GM18499 (cell line): ENCODE measurements around the gene AKR7A2.

Source experiments
- ATAC-seq: cut with Tn5 transposase; IDR thresholded peaks from one replicate; pipeline ENCODE4 v1.9.1; 2021; ENCODE audit warnings: moderate number of reproducible peaks; ENCODE audit not compliant: insufficient read depth, unreplicated experiment

Gene AKR7A2

DNA sequence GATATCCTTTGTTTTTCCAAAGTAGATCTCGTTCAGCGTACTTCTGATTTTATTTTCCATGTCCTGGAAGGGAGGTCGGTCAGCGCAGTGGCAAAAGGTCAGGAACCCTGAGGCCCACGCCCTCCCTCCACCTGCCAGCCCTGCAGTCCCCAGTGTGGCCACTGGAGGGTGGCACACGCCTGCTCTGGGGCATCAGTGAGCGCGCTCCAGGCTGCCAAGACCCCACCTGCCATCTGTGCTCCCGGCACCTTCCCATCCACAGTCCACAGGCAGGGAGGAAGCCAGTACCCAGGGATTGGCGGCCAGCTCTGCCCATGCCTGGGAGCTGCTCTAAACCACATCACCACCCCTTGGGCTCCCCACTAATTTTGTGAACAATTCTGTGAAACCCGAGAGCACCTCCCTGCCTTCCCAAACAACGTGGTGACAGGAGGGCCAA lies 32.4 kb upstream of the AKR7A2 start:
- ATAC-seq = no peak

DNA sequence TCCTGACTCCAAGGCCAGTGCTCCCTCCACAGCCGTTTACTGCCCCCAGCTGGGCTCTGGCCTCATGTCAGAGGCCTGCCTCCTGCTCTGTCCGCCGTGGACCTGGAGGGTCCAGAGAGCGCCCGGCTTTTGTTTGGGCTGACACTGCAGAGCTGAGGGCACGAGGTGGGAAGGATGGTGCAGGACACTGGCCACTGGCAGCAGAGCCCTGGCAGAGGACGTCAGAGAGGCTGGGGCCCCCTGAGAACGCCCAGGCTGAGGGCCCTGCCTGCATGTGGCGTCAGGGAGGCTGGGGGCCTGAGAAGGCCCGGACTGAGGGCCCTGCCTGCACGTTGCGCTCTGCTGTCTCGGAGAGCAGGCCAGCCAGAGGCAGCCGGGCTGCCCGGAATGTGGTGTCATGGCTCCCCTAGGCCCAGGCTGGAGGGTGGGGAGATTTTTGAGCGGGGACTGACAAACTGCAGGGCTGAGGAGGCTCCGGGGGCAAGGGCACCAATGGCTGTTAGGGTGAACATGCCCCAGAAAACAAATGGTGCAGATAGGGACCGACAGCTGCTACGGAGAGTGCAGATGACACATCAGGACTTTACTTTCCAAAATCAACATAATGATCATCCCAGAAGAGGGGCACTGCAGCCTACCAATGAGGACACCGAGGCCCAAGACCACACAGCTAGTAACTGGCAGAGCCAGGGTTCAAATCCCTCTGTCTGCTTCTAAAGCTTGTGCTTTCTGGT lies 31.8 kb upstream of the AKR7A2 start:
- ATAC-seq = no peak

DNA sequence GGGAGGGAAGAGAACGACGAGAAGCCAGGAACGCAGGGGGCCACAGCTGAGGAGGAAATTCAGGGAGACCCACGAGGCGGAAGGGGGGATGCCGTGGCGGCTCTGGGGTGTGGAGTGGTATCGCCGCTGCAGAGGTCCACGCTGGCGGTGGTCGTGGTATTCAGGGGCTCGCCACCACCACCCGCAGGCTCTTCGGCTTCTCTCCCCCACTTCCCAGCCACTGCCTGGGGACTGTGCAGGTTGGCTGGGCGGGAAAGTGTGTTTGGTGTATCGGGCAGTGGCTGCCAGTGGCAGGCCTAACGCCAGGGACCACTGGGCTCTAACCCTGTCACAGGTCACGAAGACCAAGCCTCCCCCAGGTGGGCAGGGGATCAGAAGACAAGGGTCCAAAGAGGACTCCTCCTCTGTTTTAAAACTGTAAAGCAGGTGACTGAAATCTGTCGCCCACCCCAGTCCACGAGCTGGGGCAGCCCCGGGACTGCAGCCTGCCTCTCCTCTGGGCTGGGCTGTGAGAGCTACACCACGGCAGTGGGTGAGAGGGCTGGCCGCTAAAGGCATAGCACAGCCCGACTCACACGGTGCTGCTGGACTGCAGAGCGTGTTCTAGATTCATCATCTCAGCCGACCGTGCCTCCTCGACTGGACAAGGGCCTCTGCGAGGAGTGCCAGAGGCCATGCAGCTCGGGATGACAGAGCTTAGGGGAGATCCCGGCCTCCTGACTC lies 31.1 kb upstream of the AKR7A2 start:
- ATAC-seq = no peak

DNA sequence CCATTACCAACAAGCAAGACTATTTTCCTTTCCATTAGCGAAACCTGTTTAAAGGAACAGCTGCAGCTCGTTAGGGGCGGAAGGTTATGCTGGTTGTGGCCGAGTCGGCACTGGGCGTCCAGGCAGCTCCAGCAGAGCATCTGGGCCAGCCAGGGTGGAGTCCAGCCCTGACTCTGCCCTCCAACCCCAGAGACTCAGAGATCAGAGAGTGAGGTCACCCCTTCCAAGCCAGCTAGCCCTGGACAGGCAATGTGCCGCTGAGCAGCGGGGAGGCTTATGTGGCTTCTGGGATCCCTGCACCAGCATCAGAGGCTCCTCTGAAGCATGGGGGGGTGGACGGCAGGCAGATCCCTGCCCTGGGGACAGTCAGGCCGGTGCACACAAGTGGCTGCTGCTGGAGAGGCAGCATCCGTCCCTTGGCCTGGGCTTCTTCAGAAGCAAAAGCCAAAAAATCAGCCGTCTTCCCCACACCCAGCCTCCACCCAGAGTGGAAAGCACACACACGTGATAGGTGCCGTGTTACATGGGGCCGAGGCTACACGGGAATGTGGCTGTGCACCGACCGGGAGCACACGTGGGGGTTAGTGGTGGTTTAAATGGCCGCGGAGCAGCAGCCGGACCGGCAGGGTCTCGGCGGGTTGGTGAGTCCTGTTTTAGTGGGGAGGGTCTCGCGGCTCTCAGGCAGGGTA lies 30.3 kb upstream of the AKR7A2 start:
- no peak for ATAC-seq

DNA sequence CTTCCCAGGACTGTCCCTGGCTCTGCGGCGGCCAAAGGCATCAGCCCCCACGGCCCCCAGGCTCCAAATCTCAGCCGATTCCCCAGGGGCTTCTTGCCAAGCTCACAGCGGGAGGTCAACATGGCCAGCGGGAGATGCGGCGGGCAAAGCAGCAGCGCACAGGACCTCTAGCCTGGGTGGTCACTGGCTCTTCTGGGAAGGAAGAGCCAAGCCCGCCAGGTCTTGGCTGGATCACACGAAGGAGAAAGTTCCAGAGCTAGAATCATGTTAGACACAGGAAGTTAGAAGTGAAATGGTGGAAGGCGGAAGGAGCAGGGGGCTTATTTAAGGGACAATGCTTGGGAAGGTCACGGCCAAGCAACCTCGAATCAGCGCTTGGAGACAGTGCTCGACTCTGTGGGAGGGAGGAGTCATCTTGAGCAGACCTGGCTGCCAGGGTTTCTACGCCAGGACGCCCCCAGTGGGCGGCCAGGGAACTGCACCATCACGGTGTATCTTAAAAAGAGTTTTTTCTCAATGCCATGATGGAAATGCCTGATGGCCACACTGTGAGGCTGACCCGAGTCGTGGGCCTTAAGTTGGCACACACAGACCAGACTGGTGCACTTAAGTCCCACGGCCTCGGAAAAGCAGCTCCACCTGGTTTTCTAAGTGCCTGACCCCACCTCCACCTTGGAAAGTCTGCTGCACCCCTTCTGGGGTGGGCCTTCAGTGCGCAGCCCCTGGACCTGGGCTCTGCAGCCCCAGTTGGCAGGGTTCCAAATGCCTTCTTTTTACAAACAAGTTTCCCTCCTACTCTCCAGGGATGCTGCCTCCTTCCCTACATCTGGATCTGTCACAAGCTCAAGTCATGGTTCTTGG lies 29.5 kb upstream of the AKR7A2 start:
- no peak for ATAC-seq

DNA sequence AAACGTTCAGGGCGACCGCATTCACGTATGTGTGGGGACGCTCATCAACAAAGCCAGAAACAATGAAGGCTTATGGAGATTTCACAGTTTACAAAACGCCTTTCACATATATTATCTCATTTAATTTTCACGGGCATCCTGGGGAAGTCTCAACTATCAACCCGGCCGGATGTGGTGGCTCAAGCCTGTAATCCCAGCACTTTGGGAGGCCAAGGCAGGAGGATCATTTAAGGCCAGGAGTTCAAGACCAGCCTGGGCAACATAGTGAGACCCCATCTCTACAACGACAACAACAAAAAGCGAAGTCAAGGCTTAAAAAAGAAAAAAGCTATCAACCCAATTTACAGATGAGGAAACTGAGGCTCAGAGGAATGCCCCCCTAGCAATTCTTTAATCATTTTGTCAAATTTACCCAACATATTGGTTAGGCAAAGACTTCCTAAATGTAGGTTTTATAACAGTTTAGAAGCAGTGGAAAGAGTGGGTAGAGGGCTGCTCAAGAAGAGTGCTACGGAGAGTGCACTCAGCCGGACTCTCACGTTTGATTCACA lies 28.5 kb upstream of the AKR7A2 start:
- ATAC-seq = no peak

DNA sequence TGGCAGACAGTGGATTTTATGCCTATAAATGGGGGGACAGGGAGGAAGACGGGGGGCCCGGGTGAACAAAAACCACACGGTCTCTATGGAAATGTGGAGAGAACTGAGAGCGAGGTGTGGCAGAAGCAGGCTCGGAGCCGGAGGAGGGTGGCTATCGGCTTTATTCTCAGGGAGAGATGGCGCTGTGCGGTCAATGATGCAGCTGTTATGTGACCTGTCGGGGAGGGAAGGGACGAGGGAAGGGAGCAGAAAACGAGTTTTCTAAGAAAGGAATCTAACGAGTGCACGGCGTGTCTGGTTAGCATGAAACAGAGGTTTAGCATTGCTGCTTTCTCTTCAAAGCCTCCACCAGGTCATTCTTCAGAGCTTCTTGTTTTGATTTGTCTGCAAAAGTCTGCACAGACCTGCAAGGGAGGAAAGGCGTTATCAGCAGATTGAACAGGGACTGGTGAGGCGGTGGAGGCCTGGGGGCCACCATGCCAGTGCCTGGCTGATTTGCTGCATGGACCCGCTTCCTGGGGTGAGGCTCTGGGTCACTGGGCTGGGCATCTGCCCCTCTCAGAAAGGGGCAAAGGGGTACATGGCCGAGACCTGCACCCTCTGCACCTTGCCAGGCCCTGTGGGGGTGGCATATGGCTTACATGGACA lies 27.4 kb upstream of the AKR7A2 start:
- no peak for ATAC-seq

DNA sequence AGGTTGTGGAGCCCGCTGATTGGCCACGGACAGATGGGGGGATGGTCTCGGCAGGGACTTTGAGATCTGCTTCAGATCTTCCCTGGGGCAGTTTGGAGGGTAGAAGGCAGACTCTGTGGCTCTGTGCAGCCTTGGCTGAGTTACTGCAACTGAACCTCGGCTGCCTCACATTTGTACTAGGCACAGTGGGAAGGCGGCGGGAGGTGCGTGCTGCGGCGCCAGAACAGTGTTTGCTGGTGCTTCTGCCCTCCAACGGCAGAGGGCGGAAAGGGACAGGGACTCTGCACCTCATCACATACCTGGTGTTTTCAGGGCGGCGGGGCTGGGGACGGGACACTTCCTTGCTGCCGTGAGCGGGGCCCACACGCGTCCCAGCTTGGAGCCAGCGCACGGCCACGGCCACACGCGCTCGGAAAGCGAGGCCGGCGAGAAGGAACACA lies 26.4 kb upstream of the AKR7A2 start:
- no peak for ATAC-seq

DNA sequence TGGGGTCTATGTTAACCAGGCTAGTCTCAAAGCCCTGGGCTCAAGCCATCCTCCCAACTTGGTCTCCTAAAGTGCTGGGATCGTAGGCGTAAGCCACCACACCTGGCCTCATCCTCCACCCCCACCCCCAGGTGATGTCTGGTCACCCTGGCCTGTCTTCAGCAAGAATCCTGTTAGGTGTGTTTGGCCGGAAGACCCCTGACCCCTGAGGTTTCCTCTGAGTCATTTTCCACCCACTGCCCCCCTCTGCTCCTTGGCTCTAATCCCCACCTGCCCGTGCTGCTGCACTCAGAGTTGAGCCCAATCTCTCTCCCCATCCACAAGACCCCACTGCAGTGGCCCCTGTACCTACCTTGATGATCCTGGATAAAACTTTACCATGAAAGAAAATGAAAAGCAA lies 25.3 kb upstream of the AKR7A2 start:
- ATAC-seq = no peak

DNA sequence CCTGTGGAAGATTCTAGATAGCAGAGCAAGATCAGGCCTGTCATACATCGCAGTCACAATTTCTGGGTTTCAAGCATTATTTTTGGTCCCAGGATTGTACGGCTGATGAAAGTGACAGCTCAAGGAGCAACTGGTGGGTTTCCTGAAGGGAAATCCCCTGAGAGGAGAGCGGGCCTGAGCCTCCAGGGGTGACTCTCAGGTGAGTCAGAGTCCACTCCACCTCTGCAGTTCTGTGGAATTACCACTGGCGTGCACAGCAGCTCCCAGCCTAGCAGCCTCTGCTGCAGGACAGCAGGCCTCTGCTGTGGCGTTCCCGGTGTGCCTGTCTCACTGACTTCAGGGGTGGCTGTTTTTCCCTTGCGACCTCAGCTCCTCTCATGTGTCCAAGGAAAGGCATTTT lies 24.6 kb upstream of the AKR7A2 start:
- no peak for ATAC-seq

DNA sequence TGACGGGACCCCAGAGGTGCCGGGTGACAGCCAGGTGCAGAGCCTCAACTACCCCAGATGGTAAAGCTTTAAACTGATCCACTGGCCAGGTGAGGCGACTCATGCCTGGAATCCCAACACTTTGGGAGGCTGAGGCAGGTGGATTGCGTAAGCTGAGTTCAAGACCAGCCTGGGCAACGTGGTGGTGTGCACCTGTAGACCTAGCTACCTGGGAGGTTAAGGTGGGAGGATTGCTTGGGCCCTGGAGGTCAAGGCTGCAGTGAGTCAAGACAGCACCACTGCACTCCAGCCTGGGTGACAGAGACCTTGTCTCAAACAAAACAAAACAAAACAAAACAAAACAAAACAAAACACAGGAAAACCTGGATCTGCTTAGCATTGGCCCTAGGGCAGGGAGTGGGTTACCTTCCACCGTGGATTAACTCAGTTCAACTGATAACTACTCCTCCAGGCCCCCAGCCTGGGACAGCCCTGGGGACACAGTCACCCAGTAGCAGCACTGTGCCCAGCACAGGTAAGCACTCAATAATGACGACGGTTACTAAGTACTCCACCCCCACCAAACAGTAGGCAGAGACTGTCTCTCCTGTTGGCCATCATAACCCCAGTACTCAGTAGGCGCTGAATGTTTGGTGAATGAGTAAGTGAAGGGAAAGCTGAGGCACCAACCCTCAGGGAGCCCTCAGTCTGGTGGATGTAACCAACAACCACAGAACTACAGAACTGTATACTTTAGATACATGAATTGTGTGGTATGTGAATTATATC lies 21.8 kb upstream of the AKR7A2 start:
- no peak for ATAC-seq

DNA sequence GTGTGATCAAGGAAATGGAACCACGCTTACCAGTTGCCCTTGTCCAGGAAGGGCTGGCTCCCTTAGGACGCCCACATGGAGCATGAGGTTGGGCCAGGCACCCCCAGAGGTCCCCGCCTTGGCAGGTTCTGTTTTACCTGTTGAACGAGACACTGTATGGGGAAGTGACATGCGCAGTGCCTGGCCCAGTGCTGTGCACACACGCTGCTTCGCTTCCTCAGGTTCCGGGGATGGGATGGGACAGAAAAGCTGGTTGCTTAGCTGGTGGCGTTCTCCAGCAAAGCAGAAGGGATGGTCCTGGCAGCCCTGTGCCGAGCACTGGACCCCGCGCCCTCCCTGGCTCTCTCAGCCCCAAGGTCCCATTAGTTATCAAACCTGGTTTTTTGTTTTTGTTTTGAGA lies 20.9 kb upstream of the AKR7A2 start:
- no peak for ATAC-seq

DNA sequence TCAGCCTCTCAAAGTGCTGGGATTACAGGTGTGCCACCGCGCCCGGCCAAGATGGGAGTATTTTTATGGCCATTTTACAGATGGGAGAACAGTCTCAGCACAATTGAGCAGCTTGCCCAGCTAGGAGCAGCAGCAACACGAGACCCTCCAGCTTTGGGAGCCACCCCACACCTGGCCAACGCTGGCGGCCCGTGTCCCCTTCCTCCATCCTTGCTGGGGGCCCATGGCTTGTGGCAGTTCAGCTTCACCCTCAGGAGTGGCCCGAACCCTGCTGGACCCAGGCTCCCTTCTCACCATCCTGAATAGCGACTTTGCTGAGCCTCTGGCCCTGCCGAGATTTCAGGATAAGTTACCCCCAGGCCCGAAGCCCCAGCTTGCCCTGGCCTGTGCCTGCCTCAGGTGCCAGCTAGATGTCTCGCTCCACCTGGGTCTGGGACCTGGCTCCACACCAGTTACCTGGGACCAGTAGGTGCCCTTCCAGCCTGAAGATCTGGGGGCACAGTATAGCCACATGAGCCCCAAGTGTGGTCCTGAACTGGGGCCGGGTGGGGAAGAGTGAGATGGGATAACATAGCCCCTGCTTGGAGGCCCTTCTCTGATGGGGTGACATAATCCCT lies 19.4 kb upstream of the AKR7A2 start:
- ATAC-seq = no peak

DNA sequence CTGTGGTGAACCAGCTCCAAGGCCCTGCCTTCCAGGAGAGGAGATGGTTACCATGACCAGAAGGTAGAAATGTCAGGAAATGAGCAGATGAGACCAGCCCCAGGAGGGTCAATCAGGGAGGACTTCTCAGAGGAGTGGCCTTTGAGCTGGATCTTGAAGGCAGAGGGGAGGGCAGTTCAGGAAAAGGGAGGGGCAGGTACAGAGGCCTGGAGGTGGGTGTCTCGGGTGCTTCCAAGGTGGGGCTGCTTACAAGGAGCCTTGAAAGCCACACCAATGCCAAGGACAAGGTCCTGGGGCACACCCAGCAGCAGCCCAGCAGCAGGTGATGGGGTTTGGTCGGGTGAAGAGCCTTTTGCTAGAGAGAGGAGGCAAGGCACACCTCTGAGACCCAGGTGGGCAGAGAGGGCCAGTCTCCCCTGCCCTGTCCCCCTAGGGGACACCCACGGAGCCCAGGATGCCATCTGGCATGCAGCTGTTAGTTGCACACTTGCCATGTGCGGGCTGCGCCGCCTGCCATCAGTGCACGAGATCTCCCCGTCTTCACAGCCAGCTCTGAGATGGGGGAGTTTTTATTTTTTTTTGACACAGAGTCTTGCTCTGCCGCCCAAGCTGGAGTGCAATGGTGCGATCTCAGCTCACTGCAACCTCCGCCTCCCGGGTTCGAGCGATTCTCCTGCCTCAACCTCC lies 18.6 kb upstream of the AKR7A2 start:
- no peak for ATAC-seq

DNA sequence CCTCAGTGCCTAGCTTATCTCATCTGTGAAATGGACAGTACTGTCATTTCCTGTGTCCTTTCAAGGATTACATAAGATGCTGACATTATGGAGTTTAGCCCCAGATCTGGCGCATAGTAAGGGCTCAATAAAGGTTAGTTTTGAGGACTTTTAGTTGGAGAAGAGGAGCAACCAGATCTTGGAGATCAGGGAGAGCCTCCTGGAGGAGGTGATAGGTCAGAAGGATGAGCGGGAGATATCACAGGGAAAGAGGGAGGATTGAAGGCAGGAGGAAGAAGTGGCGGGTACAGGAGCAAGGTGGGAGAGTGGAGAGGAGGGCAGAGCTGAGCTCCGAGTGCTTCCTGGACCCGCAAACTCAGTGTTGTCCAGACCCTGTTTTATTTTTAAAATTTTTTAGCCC lies 17.7 kb upstream of the AKR7A2 start:
- ATAC-seq = no peak

DNA sequence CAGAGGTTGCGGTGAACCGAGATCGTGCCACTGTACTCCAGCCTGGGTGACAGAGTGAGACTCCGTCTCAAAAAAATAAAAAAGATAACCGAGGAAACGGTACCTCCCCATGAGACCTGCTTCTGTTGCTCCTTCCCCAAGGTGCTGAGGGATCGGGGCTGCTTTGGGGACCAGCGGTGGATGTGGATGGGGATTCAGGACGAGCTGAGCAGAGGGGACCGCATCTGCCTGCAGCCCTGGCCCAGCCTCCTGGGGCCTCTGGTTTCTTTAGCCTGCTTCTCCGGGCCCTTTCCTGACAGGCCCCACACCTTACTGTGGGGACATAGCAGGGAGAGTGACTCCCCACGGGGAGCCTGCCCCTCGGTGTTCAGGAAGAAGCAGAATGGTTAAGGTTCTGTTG lies 17.2 kb upstream of the AKR7A2 start:
- ATAC-seq = no peak

DNA sequence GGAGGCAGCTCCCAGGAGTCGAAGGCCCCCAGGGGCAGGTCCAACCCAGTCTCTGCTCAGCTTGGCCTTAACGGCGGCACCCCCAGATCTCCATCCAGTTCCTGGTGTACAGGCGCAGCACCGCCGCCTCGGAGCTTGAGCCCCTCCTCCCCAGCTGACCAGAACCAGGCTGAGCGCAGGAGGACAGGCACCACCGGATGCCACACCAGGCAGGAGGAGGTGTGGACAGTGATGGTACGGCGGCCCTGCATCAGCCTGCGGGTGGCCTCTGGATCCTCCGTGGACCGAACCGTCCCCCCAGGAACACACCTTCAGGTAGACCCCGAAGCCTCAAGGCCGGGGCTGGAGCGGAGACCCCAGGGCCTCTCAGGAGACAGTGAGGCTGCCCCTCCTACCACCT lies 16.5 kb upstream of the AKR7A2 start:
- no peak for ATAC-seq

DNA sequence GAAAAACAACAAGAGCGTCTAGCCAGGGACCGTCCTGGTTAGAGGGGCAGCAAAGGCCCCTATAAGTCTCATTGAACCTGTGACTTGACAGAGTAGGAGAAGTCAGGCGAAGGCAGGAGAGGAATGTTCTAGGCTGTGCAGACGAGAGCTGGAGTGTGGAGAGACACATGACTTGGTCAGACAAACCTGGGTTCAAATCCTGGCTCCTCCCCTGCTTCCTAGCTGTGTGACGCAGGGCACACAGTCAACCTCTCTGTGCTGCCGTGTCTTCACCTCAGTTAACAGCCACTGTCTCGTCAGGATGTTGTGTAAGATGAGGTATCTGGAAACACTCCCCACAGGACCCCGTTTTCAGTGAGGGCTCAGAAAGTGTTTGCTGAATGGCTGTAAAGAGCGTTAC lies 15.8 kb upstream of the AKR7A2 start:
- no peak for ATAC-seq
